Right kidney (tissue), 9 donors: ENCODE data around the gene WDR73.
"Not testable (repeated sequence)": the region's sequence is repeated elsewhere in the genome, so short reads cannot be mapped to it uniquely, and the experiment has no call there.

Experiments
- DNase-seq: peaks from one replicate; pipeline ENCODE4 v3.0.0-alpha.2; 2016
- long read RNA-seq, 8 donors: transcript quantifications; one replicate each; lab custom pipeline, GENCODE V29; 2026

The WDR73 gene
- long read RNA-seq, donor 1, full-length matches to known transcripts: 17 of 39 reads
- long read RNA-seq, donor 1, partial matches to known transcripts: 22 of 39 reads
- long read RNA-seq, donor 1, other reads (novel, unspliced or antisense): 0 of 39 reads
- long read RNA-seq, donor 2, full-length matches to known transcripts: 11 of 16 reads
- long read RNA-seq, donor 2, partial matches to known transcripts: 5 of 16 reads
- long read RNA-seq, donor 2, other reads (novel, unspliced or antisense): 0 of 16 reads
- long read RNA-seq, donor 3, full-length matches to known transcripts: 11 of 17 reads
- long read RNA-seq, donor 3, partial matches to known transcripts: 6 of 17 reads
- long read RNA-seq, donor 3, other reads (novel, unspliced or antisense): 0 of 17 reads
- long read RNA-seq, donor 4, full-length matches to known transcripts: 12 of 26 reads
- long read RNA-seq, donor 4, partial matches to known transcripts: 14 of 26 reads
- long read RNA-seq, donor 4, other reads (novel, unspliced or antisense): 0 of 26 reads
- long read RNA-seq, donor 5, full-length matches to known transcripts: 13 of 28 reads
- long read RNA-seq, donor 5, partial matches to known transcripts: 15 of 28 reads
- long read RNA-seq, donor 5, other reads (novel, unspliced or antisense): 0 of 28 reads
- long read RNA-seq, donor 6, full-length matches to known transcripts: 6 of 25 reads
- long read RNA-seq, donor 6, partial matches to known transcripts: 19 of 25 reads
- long read RNA-seq, donor 6, other reads (novel, unspliced or antisense): 0 of 25 reads
- long read RNA-seq, donor 7: 0 reads
- long read RNA-seq, donor 8, full-length matches to known transcripts: 18 of 32 reads
- long read RNA-seq, donor 8, partial matches to known transcripts: 14 of 32 reads
- long read RNA-seq, donor 8, other reads (novel, unspliced or antisense): 0 of 32 reads

DNA sequence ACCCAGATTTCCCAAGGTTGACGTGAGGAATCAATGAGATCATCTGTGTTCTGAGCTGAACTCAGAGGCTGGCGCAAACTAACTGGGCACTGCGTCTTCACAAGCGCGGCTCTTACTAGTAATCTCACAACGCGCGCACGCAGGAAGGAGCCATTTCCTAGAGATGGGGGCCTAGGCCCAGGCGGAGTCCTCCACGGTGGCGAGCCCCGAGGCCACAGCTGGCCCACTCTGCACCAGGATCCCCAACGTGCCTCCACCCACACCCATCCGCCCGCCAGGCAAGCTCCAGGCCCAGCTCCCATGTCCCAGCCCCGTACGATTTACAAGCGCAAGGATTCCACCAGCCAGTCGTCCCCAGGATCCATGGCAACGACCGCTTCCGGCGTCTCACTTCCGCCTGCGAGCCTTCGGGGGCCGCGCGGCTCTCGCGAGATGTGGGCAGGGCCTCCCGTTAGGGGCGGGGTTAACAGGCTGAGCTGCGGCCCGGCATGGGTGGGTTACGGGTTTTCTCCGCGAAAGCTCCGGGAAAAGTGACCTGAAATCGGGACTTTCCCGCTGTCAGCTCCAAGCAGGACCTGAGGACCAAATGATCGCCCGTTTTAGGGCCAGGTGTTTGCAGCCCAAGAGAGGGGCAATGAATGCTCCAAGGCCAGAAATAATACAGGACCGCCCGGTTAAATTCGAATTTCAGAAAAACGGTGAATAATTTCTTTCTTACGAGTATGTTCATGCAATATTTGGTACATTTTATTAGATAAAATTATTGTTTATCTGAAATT lies at the start of gene WDR73:
Gene WDR73 (minus strand): TSS at position 374 of the 779 bp plus-strand sequence. CDS start 9 bp downstream, at position 365.
- peak; percentile 90 for DNase-seq

DNA sequence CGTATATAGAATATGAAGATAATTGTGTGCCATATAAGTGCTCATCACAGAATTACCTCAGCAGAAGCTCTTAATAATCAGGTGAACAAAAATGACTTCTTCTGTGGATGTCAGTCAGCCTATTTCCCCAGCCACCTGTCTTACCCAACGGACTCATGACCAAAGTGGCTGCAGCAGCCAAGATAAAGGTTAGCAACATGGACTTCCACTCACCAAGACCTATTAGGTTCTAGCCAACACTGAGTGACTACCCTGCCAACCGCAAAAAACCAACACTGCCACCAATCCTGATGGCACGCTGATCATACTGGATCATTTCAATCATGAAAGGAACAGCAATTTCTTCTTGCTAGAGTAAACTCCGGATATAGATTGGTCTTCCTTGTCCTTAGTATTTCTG lies 49.7 kb upstream of the WDR73 start:
- no peak for DNase-seq

DNA sequence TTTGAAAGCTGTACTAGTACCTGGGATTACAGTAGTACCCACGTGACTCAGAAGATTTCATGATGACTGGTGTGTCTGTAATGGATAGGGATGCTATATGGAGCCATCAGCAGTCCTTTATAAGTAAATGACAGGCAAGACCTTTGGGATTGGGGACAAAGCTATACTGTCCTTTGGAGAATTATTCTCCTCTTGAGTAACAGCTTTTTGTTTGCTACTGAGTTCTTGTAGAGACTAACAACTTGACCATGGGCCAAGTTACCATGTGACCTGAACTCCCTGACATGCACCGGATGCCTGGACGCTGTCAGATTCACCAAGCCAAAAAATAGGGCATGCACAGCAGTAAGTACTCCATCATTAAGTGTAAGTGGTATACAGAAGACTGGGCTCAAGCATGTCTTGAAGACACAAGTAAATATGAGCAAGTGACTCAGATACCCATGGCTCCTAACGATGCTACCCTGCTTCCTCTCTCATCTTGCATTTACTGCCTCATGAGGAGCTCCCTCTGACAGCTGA lies 48.9 kb upstream of the WDR73 start:
- no peak for DNase-seq

DNA sequence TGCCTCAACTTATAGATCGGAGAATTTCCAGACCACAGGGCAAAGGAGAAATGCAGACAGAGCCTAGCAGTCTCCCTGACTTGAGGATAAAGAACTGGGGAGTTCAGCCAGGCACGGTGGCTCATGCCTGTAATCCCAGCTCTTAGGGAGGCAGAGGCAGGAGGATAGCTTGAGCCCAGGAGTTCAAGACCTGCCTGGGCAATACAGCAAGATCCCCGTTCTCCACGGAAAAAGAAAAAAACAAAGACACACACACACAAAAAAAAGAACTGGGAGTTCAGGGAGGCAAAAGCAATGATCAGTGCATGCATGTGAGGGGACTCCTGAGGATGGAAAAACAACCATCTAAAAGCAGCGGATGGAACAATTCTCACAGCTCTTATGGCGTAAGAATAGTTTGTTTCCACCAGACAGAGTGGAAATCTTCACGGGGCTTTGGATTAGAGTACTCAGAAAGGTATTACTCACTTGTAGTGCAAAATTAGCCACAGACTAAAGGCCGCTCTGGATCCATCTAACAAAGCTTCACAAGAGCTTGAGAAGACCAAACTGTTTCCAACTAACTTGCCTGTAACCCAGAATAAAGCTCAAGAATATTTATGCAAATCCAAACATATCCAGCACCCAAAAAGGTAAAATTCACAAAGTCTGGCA lies 45.6 kb upstream of the WDR73 start:
- no peak for DNase-seq

DNA sequence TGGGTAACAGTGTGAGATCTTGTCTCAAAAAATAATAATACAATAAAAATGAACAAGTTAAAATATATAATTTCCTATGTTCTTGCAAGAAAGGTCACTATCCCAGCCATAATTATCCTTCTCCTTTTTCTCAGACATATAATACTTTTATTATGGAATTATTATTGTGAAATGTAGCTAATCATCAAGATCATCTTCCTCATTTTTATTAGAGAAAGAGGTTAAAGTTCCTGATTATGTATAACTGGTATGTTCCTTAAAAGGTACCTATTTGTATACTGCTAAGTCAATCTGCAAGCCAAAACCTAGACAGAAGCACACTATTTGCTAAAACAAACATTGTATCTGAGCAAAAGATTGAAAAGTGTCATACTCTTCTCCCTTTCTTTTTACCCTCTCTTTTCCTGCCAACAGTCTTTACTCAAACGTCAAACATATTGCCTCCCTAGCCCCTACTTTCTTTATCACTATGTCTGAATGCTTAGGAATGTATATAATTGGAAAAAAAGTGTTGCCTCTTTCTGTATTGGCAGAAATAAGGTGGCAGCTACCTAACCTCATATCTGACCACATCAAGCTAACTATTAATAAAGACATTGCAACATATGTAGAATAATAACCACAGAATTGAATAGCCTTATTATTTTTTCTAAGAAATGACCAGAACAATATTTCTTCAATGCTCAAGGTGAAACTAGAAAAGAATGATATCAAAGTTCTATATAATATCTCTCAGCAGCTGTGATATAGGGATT lies 43.3 kb upstream of the WDR73 start:
- no peak for DNase-seq

DNA sequence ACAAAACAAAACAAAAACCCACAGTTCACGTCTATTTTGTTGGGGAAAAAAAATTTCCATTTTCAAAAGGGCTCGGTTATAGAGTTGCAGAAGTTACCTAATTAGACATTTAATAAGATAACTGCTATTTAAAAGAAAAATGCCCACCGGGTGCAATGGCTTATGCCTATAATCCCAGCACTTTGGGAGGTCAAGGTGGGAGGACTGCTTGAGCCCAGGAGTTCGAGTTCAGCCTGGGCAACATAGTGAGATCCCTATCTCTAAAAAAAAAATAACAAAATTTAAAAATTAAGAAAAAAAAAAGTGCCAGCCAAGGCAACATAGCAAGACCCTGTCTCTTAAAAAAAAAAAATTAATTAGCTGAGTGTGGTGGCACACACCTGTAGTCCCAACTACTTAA lies 42.7 kb upstream of the WDR73 start:
- no peak for DNase-seq

DNA sequence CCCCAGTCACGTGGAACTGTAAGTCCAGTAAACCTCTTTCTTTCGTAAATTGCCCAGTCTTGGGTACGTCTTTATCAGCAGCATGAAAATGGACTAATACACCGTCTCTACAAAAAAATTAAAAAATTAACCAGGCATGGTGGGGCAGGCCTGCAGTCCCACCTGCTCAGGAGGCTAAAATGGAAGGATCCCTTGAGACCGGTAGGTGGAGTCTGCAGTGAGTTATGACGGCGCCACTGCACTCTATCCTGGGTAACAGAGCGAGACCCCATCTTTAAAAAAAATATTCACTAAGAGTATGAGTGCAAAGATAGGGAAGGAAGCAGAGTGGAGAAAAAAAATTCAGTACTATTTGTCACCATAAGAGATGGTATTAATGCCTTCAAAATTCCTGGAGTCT lies 36.3 kb upstream of the WDR73 start:
- DNase-seq: no peak

- no peak for DNase-seq
Measured at GRCh38 chr15:84689858-84690257, 35.8 kb upstream of the WDR73 start.

DNA sequence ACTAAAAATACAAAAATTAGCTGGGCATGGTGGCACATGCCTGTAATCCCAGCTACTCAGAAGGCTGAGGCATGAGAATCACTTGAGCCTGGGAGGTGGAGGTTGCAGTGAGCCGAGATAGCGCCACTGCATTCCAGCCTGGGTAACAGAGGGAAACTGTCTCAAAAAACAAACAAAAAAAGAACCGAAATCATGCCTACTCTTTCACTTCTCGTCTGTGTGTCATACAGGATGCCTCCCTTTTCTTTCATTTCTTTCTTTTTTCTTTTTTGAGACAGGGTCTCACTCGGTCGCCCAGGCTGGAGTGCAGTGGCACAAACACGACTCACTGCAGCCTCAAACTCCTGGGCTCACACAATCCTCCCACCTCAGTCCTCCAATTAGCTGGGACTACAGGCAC lies 32.4 kb upstream of the WDR73 start:
- not testable (repeated sequence) for DNase-seq

DNA sequence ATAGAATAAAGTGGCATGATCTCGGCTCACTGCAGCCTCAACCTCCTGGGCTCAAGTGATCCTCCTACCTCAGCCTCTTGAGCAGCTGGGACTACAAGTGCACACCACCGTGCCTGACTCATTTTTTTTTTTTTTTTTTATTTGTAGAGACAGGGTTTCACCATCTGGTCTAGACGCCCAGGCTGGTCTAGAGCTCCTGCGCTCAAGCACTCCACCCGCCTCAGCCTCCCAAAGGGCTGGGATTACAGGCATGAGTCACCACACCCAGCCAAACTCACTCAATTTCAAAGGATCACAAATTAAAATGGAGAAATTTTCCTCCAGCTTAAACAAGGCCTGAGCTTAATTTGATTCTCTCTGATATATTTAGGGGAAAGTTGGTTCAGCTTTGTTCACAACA lies 31.2 kb upstream of the WDR73 start:
- no peak for DNase-seq

DNA sequence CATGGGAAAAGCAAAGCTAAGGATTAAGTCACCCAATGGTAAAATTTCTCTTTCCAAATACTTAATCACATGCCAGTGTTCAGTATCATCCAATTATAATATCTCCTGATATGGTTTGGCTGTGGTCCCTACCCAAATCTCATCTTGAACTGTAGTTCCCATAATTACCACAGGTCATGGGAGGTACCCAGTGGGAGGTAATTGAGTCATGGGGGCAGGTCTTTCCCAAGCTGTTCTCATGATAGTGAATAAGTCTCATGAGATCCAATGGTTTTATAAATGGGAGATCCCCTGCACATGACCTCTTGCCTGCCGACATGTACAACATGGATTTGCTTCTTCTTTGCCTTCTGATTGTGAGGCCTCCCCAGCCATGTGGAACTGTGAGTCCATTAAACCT lies 30.0 kb upstream of the WDR73 start:
- no peak for DNase-seq

GRCh38 chr15:84681831-84682230 lies 27.7 kb upstream of the WDR73 start:
- DNase-seq: no peak

DNA sequence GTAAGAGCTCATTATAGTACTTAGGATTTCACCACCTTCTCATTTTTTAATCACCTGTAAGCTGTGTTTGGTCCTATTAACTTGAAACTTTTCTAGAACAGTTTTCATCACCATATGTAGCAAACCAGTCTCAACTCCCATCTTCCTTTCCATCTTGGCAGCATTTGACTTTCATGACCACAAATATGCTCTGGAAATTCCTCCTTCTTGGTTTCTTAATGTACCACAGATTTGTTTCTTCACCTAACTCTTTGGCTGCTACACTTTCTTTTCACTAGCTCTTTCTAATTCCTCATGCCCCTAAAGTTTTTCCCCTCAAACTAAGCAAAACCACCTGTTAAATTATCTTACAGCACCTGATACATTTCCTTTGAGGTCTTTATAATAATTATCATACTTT lies 17.1 kb upstream of the WDR73 start:
- DNase-seq: no peak

DNA sequence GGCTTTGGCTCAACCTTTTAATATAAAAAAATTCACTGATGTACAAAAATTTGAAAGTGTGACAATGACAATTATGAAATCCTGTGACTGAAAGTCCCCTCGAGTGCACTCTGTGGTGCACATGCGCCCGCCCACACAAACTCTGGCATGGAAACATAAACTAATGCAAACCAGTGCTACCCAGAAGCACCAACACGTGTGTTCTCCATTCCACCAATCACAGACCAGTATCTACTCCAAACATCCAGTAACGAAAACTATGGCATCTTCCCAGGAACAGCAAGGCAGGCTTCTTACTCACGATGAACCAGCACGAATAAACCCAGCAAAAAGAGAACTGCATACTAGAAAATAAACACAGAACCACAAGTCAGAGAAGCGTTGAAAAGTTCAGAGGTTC lies 15.6 kb upstream of the WDR73 start:
- DNase-seq: no peak

DNA sequence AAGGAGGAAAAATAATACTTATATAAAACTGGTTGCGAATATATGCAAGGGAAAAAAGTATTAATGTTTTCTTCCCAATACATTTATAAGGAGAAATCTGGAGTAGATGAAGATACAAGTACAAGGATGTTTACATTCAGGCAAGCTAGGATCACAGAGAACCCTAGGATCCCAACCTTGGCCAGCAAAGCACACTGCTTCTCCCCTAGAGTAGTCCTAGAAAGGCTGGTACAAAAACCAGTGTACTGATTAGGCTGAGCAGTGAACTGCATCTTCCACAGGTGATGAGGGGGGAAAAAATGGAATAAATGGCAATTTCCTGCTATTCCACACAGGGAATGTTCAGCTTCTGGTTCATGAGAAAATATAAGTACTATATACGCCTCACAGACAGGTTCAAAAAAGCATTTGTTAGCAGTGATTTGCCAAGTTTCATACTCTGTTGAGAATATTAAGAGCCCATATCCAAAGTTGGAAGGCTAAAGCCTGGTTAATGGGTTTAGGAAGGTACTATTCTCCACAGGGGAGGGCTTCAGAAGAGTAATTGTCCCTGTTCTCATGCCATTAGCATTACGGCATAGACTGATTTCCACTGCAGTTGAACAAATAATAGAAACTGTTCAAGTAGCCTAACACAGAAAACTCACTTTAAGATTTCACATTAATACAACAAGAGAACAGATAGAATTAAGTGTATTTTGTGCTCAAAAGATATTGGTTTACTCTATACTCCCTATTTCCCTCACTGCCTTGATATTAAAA lies 14.3 kb upstream of the WDR73 start:
- DNase-seq: no peak

DNA sequence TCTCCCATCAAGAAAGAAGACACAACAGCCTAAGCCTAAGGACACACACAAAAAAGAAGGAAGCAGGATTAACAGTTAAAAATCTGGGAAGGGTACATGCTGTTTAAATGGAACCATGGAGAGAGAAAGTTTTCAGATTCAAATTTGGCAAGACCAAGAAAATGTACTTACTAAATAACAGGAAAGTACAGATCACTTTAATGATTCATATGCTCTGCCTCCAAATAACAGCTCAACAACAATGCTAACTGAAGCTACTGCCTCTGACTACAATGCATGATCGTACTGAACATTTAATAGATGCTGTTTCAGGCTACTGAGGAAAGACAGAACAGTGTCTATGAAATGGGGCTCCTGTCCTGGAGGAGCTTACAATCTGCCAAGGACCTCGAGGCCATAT lies 12.3 kb upstream of the WDR73 start:
- DNase-seq: no peak

GRCh38 chr15:84661001-84661400 lies 6.9 kb upstream of the WDR73 start:
- DNase-seq: no peak

GRCh38 chr15:84659904-84660781 lies 6.1 kb upstream of the WDR73 start:
- DNase-seq: no peak

- DNase-seq: no peak
Measured at GRCh38 chr15:84658788-84659411, 4.8 kb upstream of the WDR73 start.
